ENCODE results near the gene DPEP2NB.

GRCh38 chr16:68059804-68060203 is 44.1 kb upstream of the DPEP2NB start:
- TF ChIP-seq CTCF (IDR thresholded peaks at IDR 0.05) (no peak), POLR2A (IDR thresholded peaks at IDR 0.05) (no peak)
